DMS53 treated with DMSO at 0.1 percent for 48 hours (cell line): ENCODE data around the gene POU2AF3.
A peak's percentile ranks its signal among the peaks of the same experiment; 100 is the strongest.

Experiments
- DNase-seq: peaks from one replicate; lab custom pipeline; 2025; ENCODE audit not compliant: unreplicated experiment; lab: John Stamatoyannopoulos, UW

POU2AF3 gene

GRCh38 chr11:111326824-111327223 is 28.5 kb downstream of the POU2AF3 start:
- DNase-seq = no peak

- peak; percentile 69 for DNase-seq
Observed at GRCh38 chr11:111327908-111328624, 29.7 kb downstream of the POU2AF3 start.

- no peak for DNase-seq
Observed at GRCh38 chr11:111329306-111330204, 31.2 kb downstream of the POU2AF3 start.

- DNase-seq = no peak
Observed at GRCh38 chr11:111330234-111330893, 32.0 kb downstream of the POU2AF3 start.

- no peak for DNase-seq
Observed at GRCh38 chr11:111331711-111332479, 33.5 kb downstream of the POU2AF3 start.

- DNase-seq = peak; percentile 98
Observed at GRCh38 chr11:111334532-111335502, 36.5 kb downstream of the POU2AF3 start.

- peak; percentile 47 for DNase-seq
Observed at GRCh38 chr11:111335549-111335948, 37.2 kb downstream of the POU2AF3 start.

- no peak for DNase-seq
Observed at GRCh38 chr11:111336062-111336461, 37.7 kb downstream of the POU2AF3 start.

GRCh38 chr11:111336582-111337256 is 38.4 kb downstream of the POU2AF3 start:
- peak; percentile 28 for DNase-seq

- DNase-seq = no peak
Observed at GRCh38 chr11:111339758-111340388, 41.5 kb downstream of the POU2AF3 start.

GRCh38 chr11:111342329-111342728 is 44.0 kb downstream of the POU2AF3 start:
- DNase-seq = no peak

GRCh38 chr11:111344032-111344431 is 45.7 kb downstream of the POU2AF3 start:
- DNase-seq = peak; percentile 36

- no peak for DNase-seq
Observed at GRCh38 chr11:111347002-111347722, 48.8 kb downstream of the POU2AF3 start.

GRCh38 chr11:111347723-111348115 is 49.4 kb downstream of the POU2AF3 start:
- no peak for DNase-seq

- no peak for DNase-seq
Observed at GRCh38 chr11:111348147-111348546, 49.8 kb downstream of the POU2AF3 start.

GRCh38 chr11:111349191-111349695 is 50.9 kb downstream of the POU2AF3 start:
- no peak for DNase-seq

GRCh38 chr11:111350811-111351210 is 52.5 kb downstream of the POU2AF3 start:
- no peak for DNase-seq
